Tibial nerve (tissue), 4 donors: ENCODE data around the gene ARPC1A. TPM values are rescaled to one million over a fixed set of nuclear protein-coding genes. Genes with fewer than 3 reads are reported as not detected.

Experiments
- DNase-seq, 2 donors: peaks; one replicate each; pipeline ENCODE4 v3.0.0-alpha.2; 2019; ENCODE audit warnings: low spot score in 2 of 2
- H3K27ac ChIP-seq, 4 donors: fragments of 200-600 bp; sonication (generic) in 3 of 4; one replicate each; pipeline ENCODE4 v1.5.1; 2017 to 2019; ENCODE audit warnings: mild to moderate bottlenecking in 1 of 4
- H3K27me3 ChIP-seq, 2 donors: fragments of 200-600 bp; sonication (generic) in 1 of 2; one replicate each; pipeline versions ENCODE4 v1.5.1 to v1.6.0; 2017 to 2019
- H3K36me3 ChIP-seq, 3 donors: fragments of 200-600 bp; sonication (generic); one replicate each; pipeline ENCODE4 v1.5.1; 2018 to 2019
- H3K4me1 ChIP-seq, 4 donors: fragments of 200-600 bp; sonication (generic) in 3 of 4; one replicate each; pipeline ENCODE4 v1.5.1; 2017 to 2019
- H3K4me3 ChIP-seq, 4 donors: fragments of 200-600 bp; sonication (generic) in 3 of 4; one replicate each; pipeline ENCODE4 v1.5.1; 2017 to 2019; ENCODE audit warnings: mild to moderate bottlenecking in 1 of 4, moderate library complexity in 1 of 4
- H3K9me3 ChIP-seq, 4 donors: fragments of 200-600 bp; sonication (generic) in 3 of 4; one replicate each; pipeline ENCODE4 v1.5.1; 2017 to 2019
- EP300 ChIP-seq, 2 donors: sonication (generic); formaldehyde crosslinking; IDR thresholded peaks; one replicate each; pipeline ENCODE4 v1.6.1; 2017; ENCODE audit warnings: antibody characterized with exemption in 2 of 2, mild to moderate bottlenecking in 1 of 2
- POLR2A ChIP-seq, 2 donors: fragments of 450-650 bp; IDR thresholded peaks; one replicate each; pipeline ENCODE4 v1.6.1; 2017; ENCODE audit warnings: antibody characterized with exemption in 2 of 2, mild to moderate bottlenecking in 2 of 2, moderate library complexity in 2 of 2
- WGBS, 2 donors: methylation state at CpG; one replicate each; pipeline ENCODE4 v1.1.5; 2018; 5-methylcytosine and 5-hydroxymethylcytosine counted together
- total RNA-seq, 4 donors: library from RNA; depleted of rRNA; stranded (reverse); fragments of >200 nt; gene quantifications; one replicate each; pipeline ENCODE4 v1.1.0, GENCODE V29; 2016
- TF ChIP-seq, protein P1 (sequence below), 5 experiments: fragments of 200-600 bp in 3 of 5; fragments of 450-650 bp in 2 of 5; sonication (generic) in 3 of 5; IDR thresholded peaks; one replicate each; pipeline ENCODE4 v1.5.1; 2016 to 2019; ENCODE audit warnings: antibody characterized with exemption in 5 of 5, mild to moderate bottlenecking in 3 of 5, moderate library complexity in 2 of 5

The ARPC1A gene
- total RNA-seq, 4 donors from 2014 or later: 92.2 to 151 (median 118) TPM

DNA sequence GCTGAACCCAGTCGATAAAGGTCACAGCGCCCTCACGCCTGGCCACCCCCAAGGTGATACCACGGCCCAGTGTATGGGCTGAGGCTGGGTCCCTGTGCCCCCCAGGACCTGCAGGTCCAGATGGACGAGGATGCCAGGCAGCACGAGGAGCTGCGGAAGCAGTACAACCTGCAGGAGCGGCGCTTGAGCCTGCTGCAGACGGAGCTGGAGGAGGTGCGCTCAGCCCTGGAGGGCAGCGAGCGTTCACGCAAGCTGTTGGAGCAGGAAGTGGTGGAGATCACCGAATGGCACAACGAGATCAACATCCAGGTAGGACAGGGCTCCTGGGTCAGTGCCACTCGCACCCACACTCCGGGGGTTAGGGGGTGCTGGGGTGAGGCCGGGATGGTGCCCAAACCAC lies 24.2 kb upstream of the ARPC1A start:
- H3K27ac ChIP-seq: no peak overlapping the region
- DNase-seq: no peak
- no peaks in the 10 kb centered on the region for H3K36me3 ChIP-seq
- H3K4me3 ChIP-seq: no peak overlapping the region
- no peaks in the 10 kb centered on the region for H3K9me3 ChIP-seq
- WGBS, 2 donors: 85 to 91% methylated on average over 18 to 19 of the region's 19 CpGs
- no peak for TF ChIP-seq POLR2A (IDR thresholded peaks at IDR 0.05)
- TF ChIP-seq EP300 (IDR thresholded peaks at IDR 0.05): no peak
- TF ChIP-seq, protein P1, sequence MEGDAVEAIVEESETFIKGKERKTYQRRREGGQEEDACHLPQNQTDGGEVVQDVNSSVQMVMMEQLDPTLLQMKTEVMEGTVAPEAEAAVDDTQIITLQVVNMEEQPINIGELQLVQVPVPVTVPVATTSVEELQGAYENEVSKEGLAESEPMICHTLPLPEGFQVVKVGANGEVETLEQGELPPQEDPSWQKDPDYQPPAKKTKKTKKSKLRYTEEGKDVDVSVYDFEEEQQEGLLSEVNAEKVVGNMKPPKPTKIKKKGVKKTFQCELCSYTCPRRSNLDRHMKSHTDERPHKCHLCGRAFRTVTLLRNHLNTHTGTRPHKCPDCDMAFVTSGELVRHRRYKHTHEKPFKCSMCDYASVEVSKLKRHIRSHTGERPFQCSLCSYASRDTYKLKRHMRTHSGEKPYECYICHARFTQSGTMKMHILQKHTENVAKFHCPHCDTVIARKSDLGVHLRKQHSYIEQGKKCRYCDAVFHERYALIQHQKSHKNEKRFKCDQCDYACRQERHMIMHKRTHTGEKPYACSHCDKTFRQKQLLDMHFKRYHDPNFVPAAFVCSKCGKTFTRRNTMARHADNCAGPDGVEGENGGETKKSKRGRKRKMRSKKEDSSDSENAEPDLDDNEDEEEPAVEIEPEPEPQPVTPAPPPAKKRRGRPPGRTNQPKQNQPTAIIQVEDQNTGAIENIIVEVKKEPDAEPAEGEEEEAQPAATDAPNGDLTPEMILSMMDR (IDR thresholded peaks at IDR 0.05): no peak
- H3K4me1 ChIP-seq: no peaks in the 10 kb centered on the region
- no peaks in the 10 kb centered on the region for H3K27me3 ChIP-seq

DNA sequence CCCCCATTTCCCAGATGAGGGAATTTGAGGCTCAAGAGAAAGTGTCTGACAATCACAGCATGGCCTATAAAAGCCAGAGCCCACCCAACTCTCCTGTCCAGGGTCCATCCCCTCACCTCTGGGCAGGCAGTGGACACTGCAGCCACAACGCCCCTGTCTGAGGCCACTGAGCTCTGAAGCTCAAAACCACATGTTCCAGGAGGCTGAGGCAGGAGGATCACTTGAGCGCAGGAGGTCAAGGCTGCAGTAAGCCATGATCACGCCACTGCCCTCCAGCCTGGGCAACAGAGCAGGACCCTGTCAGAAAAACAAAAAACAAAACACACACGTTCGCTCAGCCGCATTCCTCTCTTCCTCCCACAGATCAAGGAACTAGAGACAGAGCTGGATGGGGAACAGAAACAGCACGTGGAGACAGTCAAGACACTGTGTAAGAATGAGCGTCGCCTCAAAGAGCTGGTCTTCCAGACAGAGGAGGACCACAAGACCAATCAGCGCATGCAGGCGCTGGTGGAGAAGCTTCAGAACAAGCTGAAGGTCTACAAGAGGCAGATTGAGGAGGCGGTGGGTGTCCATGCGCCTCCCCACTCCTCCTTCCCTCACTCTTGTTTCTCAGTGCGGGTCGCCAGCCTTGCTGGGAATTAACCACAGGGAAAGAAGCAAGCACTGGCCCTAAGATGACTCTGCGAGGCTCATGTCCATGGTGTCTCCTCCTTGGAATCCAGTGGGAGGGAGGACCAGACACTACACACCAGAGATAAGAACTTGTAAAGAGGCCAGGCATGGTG lies 20.0 kb upstream of the ARPC1A start:
- no peak for DNase-seq
- no peaks in the 10 kb centered on the region for H3K4me1 ChIP-seq
- peaks cover 0 to 16% (median 0%) of the 10 kb centered on the region in 4 donors for H3K9me3 ChIP-seq
- peaks cover 0 to 10% (median 0%) of the 10 kb centered on the region in 3 donors for H3K36me3 ChIP-seq
- WGBS, 2 donors: 72 to 74% methylated on average over 15 to 16 of the region's 16 CpGs
- no peak for TF ChIP-seq EP300 (IDR thresholded peaks at IDR 0.05)
- TF ChIP-seq, protein P1 (IDR thresholded peaks at IDR 0.05): no peak
- no peak for TF ChIP-seq POLR2A (IDR thresholded peaks at IDR 0.05)
- H3K27me3 ChIP-seq: no peaks in the 10 kb centered on the region
- no peak overlapping the region for H3K27ac ChIP-seq
- H3K4me3 ChIP-seq: no peak overlapping the region

DNA sequence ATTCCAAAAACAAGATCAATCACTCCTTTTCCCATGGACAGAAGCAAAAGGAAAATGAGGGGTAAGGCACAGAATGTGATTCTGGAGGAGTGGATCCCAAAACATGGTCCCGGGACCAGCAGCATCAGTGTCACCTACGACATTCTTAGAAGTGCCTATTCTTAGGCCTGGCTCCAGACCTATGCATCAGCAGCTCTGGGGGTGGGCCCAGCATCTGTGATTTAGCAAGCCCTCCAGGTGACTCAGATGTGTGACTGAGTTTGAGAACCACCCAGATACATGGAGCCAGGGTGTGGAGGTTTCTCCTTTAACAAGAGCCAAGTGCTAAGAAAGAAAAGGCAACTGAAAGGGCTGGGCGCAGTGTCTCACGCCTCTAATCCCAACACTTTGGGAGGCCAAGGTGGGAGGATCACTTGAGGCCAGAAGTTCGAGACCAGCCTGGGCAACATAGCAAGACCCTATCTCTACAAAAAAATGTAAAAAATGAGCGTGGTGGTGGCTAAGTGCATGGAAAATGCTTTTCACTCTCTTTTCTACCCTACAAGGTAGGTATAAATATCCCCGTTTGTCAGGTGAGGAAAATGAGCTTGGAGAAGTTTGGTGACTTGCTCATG lies 17.1 kb upstream of the ARPC1A start:
- DNase-seq: no peak
- Histone ChIP-seq H3K4me1 (peaks cover 0 to 7% (median 0%) of the 10 kb centered on the region in 4 donors), H3K36me3 (peaks cover 0 to 10% (median 0%) of the 10 kb centered on the region in 3 donors), H3K27ac (no peak overlapping the region), H3K4me3 (no peak overlapping the region), H3K27me3 (no peaks in the 10 kb centered on the region), H3K9me3 (peaks cover 0 to 18% (median 0%) of the 10 kb centered on the region in 4 donors)
- 89 to 93% methylated on average over 7 of the region's 7 CpGs for WGBS, 2 donors
- TF ChIP-seq, protein P1 (IDR thresholded peaks at IDR 0.05): no peak
- TF ChIP-seq EP300 (IDR thresholded peaks at IDR 0.05) (no peak), POLR2A (IDR thresholded peaks at IDR 0.05) (no peak)

DNA sequence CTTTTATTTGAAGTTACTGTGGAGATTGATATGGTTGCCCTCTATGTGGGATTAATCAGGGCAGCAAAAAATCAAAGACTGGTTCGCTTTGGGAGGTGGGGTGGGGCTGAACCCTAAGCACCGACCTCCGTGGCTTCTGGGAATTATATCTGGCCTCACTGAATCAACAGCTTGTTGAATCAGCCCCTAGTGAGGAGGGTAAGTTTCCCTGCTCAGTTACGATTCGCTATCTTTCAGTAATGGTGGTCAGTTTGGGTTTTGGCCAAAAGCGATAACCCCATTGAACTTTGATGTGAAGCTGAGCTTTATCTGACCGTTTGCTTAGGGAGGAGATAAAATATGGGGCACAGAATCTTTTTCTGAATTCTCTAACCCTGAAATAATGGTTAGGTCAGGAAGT lies 16.6 kb upstream of the ARPC1A start:
- peaks cover 0 to 18% (median 0%) of the 10 kb centered on the region in 4 donors for H3K9me3 ChIP-seq
- peaks cover 0 to 10% (median 0%) of the 10 kb centered on the region in 3 donors for H3K36me3 ChIP-seq
- H3K4me1 ChIP-seq: peaks cover 0 to 7% (median 0%) of the 10 kb centered on the region in 4 donors
- no peak overlapping the region for H3K27ac ChIP-seq
- 91 to 92% methylated on average over 7 of the region's 7 CpGs for WGBS, 2 donors
- TF ChIP-seq EP300 (IDR thresholded peaks at IDR 0.05) (no peak), POLR2A (IDR thresholded peaks at IDR 0.05) (no peak)
- TF ChIP-seq, protein P1 (IDR thresholded peaks at IDR 0.05): no peak
- DNase-seq: no peak
- H3K27me3 ChIP-seq: no peaks in the 10 kb centered on the region
- H3K4me3 ChIP-seq: no peak overlapping the region

DNA sequence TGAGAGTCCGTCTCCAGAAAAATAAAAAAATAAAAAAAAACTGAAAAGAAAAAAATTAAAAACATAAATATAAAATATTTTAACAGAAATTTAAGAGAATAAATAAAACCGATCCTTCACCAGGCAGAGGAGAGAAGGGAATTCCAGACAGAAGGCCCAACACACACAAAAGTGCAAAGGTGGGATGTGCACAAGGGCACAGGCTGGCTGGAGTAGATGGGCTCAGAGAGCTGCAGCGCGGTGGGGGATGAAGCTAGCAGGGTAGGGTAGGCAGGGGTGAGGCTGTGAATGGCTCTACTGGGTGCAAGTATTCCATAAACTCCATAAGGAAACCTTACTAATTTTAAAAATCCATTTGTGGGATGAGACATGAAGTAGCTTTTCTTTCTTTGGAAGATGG lies 15.7 kb upstream of the ARPC1A start:
- WGBS, 2 donors: 96 to 97% methylated on average over 4 of the region's 4 CpGs
- TF ChIP-seq EP300 (IDR thresholded peaks at IDR 0.05): no peak
- TF ChIP-seq, protein P1 (IDR thresholded peaks at IDR 0.05): no peak
- TF ChIP-seq POLR2A (IDR thresholded peaks at IDR 0.05): no peak
- H3K9me3 ChIP-seq: peaks cover 0 to 18% (median 0%) of the 10 kb centered on the region in 4 donors
- H3K36me3 ChIP-seq: peaks cover 0 to 10% (median 0%) of the 10 kb centered on the region in 3 donors
- H3K4me3 ChIP-seq: no peak overlapping the region
- H3K4me1 ChIP-seq: peaks cover 0 to 7% (median 0%) of the 10 kb centered on the region in 4 donors
- H3K27me3 ChIP-seq: no peaks in the 10 kb centered on the region
- no peak for DNase-seq
- no peak overlapping the region for H3K27ac ChIP-seq
